Measurements from ENCODE around the gene GNAI1.

- TF ChIP-seq ARID5B (CRISPR knock-in tag; IDR thresholded peaks at IDR 0.05) (no peak), RAD21 (CRISPR knock-in tag; IDR thresholded peaks at IDR 0.05) (no peak)
These were observed 115.1 kb downstream of the GNAI1 start for GRCh38 chr7:80249619-80250295.
